SK-N-SH treated with all-trans-retinoic acid at 6 μM for 48 hours (cell line): Measurements from ENCODE around the gene FCGBP.

Experiments used
- ATAC-seq: fragments of 200-7000 bp; cut with Tn5 transposase; 3 replicates; pipeline ENCODE4 v1.9.1; 2020; ENCODE audit warnings: mild to moderate bottlenecking, moderate library complexity
- ARNTL ChIP-seq: fragments of 450-650 bp; formaldehyde crosslinking; IDR thresholded peaks from 2 replicates; pipeline ENCODE4 v1.5.0; 2020; ENCODE audit warnings: low read depth, mild to moderate bottlenecking, moderate library complexity, borderline replicate concordance
- BACH2 ChIP-seq: fragments of 250-450 bp; sonication (Bioruptor Pico); IDR thresholded peaks from 2 replicates; pipeline ENCODE4 v1.9.0; 2021; ENCODE audit warnings: mild to moderate bottlenecking, borderline replicate concordance
- CSDC2 ChIP-seq: fragments of 250-450 bp; sonication (Bioruptor Pico); IDR thresholded peaks from 2 replicates; pipeline ENCODE4 v1.5.0; 2020; ENCODE audit warnings: mild to moderate bottlenecking, moderate library complexity
- ESRRG ChIP-seq: fragments of 250-450 bp; sonication (Bioruptor Pico); IDR thresholded peaks from 2 replicates; pipeline ENCODE4 v1.6.1; 2021; ENCODE audit warnings: mild to moderate bottlenecking
- GLIS3 ChIP-seq: fragments of 250-450 bp; sonication (Bioruptor Pico); IDR thresholded peaks from 2 replicates; pipeline ENCODE4 v1.5.0; 2020; ENCODE audit warnings: mild to moderate bottlenecking, moderate library complexity
- ISL1 ChIP-seq: fragments of 250-450 bp; sonication (Bioruptor Pico); IDR thresholded peaks from 2 replicates; pipeline ENCODE4 v2.1.2; 2022; ENCODE audit warnings: mild to moderate bottlenecking, moderate library complexity
- OSR1 ChIP-seq: fragments of 250-450 bp; sonication (Bioruptor Pico); IDR thresholded peaks from 2 replicates; pipeline ENCODE4 v1.8.0; 2022; ENCODE audit warnings: moderate library complexity, mild to moderate bottlenecking, inconsistent platforms
- PPARA ChIP-seq: fragments of 250-450 bp; sonication (Bioruptor Pico); IDR thresholded peaks from 2 replicates; pipeline ENCODE4 v1.5.0; 2020; ENCODE audit warnings: mild to moderate bottlenecking, borderline replicate concordance
- RARB ChIP-seq: fragments of 250-450 bp; sonication (Bioruptor Pico); IDR thresholded peaks from 2 replicates; pipeline ENCODE4 v1.8.0; 2021; ENCODE audit warnings: mild to moderate bottlenecking, moderate library complexity
- TOX ChIP-seq: fragments of 250-450 bp; sonication (Bioruptor Pico); IDR thresholded peaks from 2 replicates; pipeline ENCODE4 v1.8.0; 2021; ENCODE audit warnings: mild to moderate bottlenecking, moderate library complexity, borderline replicate concordance
- ZC3H10 ChIP-seq: fragments of 250-450 bp; sonication (Bioruptor Pico); IDR thresholded peaks from 2 replicates; pipeline ENCODE4 v1.5.1; 2021; ENCODE audit warnings: mild to moderate bottlenecking, moderate library complexity
- ZFP3 ChIP-seq: fragments of 250-450 bp; sonication (Bioruptor Pico); IDR thresholded peaks from 2 replicates; pipeline ENCODE4 v1.5.0; 2020; ENCODE audit warnings: mild to moderate bottlenecking, moderate library complexity
- ZFP30 ChIP-seq: fragments of 450-650 bp; formaldehyde crosslinking; IDR thresholded peaks from 2 replicates; pipeline ENCODE4 v1.5.0; 2022; ENCODE audit warnings: mild to moderate bottlenecking, moderate library complexity
- ZNF565 ChIP-seq: fragments of 450-650 bp; formaldehyde crosslinking; conservative IDR thresholded peaks from 2 replicates; pipeline ENCODE4 v1.5.0; 2020; ENCODE audit warnings: low read depth, mild to moderate bottlenecking, moderate library complexity
- ZNF70 ChIP-seq: fragments of 450-650 bp; formaldehyde crosslinking; IDR thresholded peaks from 2 replicates; pipeline ENCODE4 v1.5.0; 2020; ENCODE audit warnings: mild to moderate bottlenecking, moderate library complexity
- ZNF8 ChIP-seq: fragments of 450-650 bp; formaldehyde crosslinking; IDR thresholded peaks from 2 replicates; pipeline ENCODE4 v1.5.0; 2020; ENCODE audit warnings: mild to moderate bottlenecking, moderate library complexity
- TF ChIP-seq, protein P1 (sequence below): fragments of 250-450 bp; sonication (Bioruptor Pico); IDR thresholded peaks from 2 replicates; pipeline ENCODE4 v1.8.0; 2020; ENCODE audit warnings: mild to moderate bottlenecking, moderate library complexity, borderline replicate concordance
- TF ChIP-seq, protein P2 (sequence below): fragments of 250-450 bp; sonication (Bioruptor Pico); IDR thresholded peaks from 2 replicates; pipeline ENCODE4 v1.8.0; 2021; ENCODE audit warnings: low read depth, mild to moderate bottlenecking, moderate library complexity, borderline replicate concordance
- TF ChIP-seq, protein P3 (sequence below): fragments of 250-450 bp; sonication (Bioruptor Pico); IDR thresholded peaks from 2 replicates; pipeline ENCODE4 v1.5.1; 2020; ENCODE audit warnings: low read depth, mild to moderate bottlenecking, moderate library complexity
- TF ChIP-seq, protein P4 (sequence below): fragments of 250-450 bp; sonication (Bioruptor Pico); IDR thresholded peaks from 2 replicates; pipeline ENCODE4 v1.5.0; 2020; ENCODE audit warnings: mild to moderate bottlenecking, moderate library complexity
- TF ChIP-seq, protein P5 (sequence below): fragments of 250-450 bp; sonication (Bioruptor Pico); IDR thresholded peaks from 2 replicates; pipeline ENCODE4 v1.5.1; 2021; ENCODE audit warnings: mild to moderate bottlenecking, moderate library complexity

The FCGBP gene

GRCh38 chr19:39969681-39970424 is 35.4 kb upstream of the FCGBP start:
- TF ChIP-seq ZNF8 (CRISPR knock-in tag) (no peak), ZFP3 (CRISPR knock-in tag) (no peak), ARNTL (CRISPR knock-in tag) (no peak), BACH2 (no peak)
- TF ChIP-seq, protein P1, sequence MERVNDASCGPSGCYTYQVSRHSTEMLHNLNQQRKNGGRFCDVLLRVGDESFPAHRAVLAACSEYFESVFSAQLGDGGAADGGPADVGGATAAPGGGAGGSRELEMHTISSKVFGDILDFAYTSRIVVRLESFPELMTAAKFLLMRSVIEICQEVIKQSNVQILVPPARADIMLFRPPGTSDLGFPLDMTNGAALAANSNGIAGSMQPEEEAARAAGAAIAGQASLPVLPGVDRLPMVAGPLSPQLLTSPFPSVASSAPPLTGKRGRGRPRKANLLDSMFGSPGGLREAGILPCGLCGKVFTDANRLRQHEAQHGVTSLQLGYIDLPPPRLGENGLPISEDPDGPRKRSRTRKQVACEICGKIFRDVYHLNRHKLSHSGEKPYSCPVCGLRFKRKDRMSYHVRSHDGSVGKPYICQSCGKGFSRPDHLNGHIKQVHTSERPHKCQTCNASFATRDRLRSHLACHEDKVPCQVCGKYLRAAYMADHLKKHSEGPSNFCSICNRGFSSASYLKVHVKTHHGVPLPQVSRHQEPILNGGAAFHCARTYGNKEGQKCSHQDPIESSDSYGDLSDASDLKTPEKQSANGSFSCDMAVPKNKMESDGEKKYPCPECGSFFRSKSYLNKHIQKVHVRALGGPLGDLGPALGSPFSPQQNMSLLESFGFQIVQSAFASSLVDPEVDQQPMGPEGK (CRISPR knock-in tag) = no peak
- no peak for ATAC-seq

DNA sequence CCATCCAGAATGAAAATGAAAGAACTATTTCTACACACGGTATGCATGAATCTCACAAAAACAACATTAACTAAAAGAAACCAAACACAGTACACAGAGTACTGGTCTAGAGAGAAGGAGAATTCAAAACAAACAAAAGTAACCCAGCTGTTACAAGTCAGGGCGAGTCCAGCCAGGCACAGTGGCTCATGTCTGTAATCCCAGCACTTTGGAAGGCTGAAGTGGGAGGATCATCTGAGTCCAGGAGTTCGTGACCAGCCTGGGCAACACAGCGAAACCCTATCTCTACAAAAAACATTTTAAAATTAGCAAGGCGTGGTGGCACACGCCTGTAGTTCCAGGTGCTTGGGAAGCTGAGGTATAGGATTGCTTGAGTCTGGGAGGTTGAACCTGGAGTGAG is 34.8 kb upstream of the FCGBP start:
- ATAC-seq = no peak
- TF ChIP-seq ZC3H10 = no peak
- TF ChIP-seq CSDC2 = no peak
- TF ChIP-seq ZNF8 (CRISPR knock-in tag) = no peak
- TF ChIP-seq OSR1 (CRISPR knock-in tag) = no peak
- TF ChIP-seq, protein P2, sequence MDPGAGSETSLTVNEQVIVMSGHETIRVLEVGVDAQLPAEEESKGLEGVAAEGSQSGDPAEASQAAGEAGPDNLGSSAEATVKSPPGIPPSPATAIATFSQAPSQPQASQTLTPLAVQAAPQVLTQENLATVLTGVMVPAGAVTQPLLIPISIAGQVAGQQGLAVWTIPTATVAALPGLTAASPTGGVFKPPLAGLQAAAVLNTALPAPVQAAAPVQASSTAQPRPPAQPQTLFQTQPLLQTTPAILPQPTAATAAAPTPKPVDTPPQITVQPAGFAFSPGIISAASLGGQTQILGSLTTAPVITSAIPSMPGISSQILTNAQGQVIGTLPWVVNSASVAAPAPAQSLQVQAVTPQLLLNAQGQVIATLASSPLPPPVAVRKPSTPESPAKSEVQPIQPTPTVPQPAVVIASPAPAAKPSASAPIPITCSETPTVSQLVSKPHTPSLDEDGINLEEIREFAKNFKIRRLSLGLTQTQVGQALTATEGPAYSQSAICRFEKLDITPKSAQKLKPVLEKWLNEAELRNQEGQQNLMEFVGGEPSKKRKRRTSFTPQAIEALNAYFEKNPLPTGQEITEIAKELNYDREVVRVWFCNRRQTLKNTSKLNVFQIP (CRISPR knock-in tag) = no peak
- TF ChIP-seq GLIS3 (CRISPR knock-in tag) = no peak
- TF ChIP-seq, protein P3, sequence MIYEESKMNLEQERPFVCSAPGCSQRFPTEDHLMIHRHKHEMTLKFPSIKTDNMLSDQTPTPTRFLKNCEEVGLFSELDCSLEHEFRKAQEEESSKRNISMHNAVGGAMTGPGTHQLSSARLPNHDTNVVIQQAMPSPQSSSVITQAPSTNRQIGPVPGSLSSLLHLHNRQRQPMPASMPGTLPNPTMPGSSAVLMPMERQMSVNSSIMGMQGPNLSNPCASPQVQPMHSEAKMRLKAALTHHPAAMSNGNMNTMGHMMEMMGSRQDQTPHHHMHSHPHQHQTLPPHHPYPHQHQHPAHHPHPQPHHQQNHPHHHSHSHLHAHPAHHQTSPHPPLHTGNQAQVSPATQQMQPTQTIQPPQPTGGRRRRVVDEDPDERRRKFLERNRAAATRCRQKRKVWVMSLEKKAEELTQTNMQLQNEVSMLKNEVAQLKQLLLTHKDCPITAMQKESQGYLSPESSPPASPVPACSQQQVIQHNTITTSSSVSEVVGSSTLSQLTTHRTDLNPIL = no peak
- TF ChIP-seq ISL1 = no peak
- TF ChIP-seq BACH2 = no peak
- TF ChIP-seq ZNF565 = no peak

- ATAC-seq = no peak
- TF ChIP-seq, protein P4, sequence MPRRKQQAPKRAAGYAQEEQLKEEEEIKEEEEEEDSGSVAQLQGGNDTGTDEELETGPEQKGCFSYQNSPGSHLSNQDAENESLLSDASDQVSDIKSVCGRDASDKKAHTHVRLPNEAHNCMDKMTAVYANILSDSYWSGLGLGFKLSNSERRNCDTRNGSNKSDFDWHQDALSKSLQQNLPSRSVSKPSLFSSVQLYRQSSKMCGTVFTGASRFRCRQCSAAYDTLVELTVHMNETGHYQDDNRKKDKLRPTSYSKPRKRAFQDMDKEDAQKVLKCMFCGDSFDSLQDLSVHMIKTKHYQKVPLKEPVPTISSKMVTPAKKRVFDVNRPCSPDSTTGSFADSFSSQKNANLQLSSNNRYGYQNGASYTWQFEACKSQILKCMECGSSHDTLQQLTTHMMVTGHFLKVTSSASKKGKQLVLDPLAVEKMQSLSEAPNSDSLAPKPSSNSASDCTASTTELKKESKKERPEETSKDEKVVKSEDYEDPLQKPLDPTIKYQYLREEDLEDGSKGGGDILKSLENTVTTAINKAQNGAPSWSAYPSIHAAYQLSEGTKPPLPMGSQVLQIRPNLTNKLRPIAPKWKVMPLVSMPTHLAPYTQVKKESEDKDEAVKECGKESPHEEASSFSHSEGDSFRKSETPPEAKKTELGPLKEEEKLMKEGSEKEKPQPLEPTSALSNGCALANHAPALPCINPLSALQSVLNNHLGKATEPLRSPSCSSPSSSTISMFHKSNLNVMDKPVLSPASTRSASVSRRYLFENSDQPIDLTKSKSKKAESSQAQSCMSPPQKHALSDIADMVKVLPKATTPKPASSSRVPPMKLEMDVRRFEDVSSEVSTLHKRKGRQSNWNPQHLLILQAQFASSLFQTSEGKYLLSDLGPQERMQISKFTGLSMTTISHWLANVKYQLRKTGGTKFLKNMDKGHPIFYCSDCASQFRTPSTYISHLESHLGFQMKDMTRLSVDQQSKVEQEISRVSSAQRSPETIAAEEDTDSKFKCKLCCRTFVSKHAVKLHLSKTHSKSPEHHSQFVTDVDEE = no peak
- TF ChIP-seq ZNF8 (CRISPR knock-in tag) (no peak), GLIS3 (CRISPR knock-in tag) (no peak)
- TF ChIP-seq, protein P1 (CRISPR knock-in tag) = no peak
Observed at GRCh38 chr19:39968789-39969188, 34.4 kb upstream of the FCGBP start.

GRCh38 chr19:39967561-39967960 is 33.1 kb upstream of the FCGBP start:
- ATAC-seq = no peak
- TF ChIP-seq GLIS3 (CRISPR knock-in tag) (no peak), ZFP30 (CRISPR knock-in tag) (no peak), ZNF8 (CRISPR knock-in tag) (no peak), PPARA (CRISPR knock-in tag) (no peak), BACH2 (no peak), RARB (CRISPR knock-in tag) (no peak), CSDC2 (no peak), ZNF565 (no peak), ZC3H10 (no peak), ISL1 (no peak), TOX (no peak), ZNF70 (CRISPR knock-in tag) (no peak), ESRRG (no peak)
- TF ChIP-seq, protein P1 (CRISPR knock-in tag) = no peak
- TF ChIP-seq, protein P3 = no peak
- TF ChIP-seq, protein P5, sequence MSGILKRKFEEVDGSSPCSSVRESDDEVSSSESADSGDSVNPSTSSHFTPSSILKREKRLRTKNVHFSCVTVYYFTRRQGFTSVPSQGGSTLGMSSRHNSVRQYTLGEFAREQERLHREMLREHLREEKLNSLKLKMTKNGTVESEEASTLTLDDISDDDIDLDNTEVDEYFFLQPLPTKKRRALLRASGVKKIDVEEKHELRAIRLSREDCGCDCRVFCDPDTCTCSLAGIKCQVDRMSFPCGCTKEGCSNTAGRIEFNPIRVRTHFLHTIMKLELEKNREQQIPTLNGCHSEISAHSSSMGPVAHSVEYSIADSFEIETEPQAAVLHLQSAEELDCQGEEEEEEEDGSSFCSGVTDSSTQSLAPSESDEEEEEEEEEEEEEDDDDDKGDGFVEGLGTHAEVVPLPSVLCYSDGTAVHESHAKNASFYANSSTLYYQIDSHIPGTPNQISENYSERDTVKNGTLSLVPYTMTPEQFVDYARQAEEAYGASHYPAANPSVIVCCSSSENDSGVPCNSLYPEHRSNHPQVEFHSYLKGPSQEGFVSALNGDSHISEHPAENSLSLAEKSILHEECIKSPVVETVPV = no peak
